A549 (cell line): Measurements from ENCODE around the gene PLEKHM2.

Source experiments
- CEBPB ChIP-seq, 2 experiments: fragments of >200 bp in 1 of 2; sonication (Bioruptor Twin) in 1 of 2; formaldehyde crosslinking in 1 of 2; IDR thresholded peaks; 2 replicates each; pipeline ENCODE4 v1.6.1; 2012 to 2016
- FOSB ChIP-seq: fragments of 250-450 bp; sonication (Bioruptor Pico); IDR thresholded peaks from 2 replicates; pipeline ENCODE4 v1.5.0; 2020; ENCODE audit warnings: mild to moderate bottlenecking, moderate library complexity
- FOSL2 ChIP-seq, 2 experiments: fragments of 450-650 bp in 1 of 2; fragments of >200 bp in 1 of 2; sonication (Bioruptor Twin) in 1 of 2; formaldehyde crosslinking; IDR thresholded peaks; 2 replicates each; pipeline versions ENCODE4 v1.5.0 to v1.6.1; 2016 to 2020; ENCODE audit warnings: mild to moderate bottlenecking in 1 of 2, moderate library complexity in 1 of 2
- HOXB5 ChIP-seq: fragments of 250-450 bp; sonication (Bioruptor Pico); IDR thresholded peaks from 2 replicates; pipeline ENCODE4 v1.5.0; 2020; ENCODE audit warnings: mild to moderate bottlenecking, moderate library complexity
- MAFK ChIP-seq: fragments of 450-650 bp; IDR thresholded peaks from 2 replicates; pipeline ENCODE4 v1.6.1; 2014; ENCODE audit not compliant: partially characterized antibody
- POLR2A ChIP-seq: IDR thresholded peaks from 2 replicates; pipeline ENCODE4 v1.6.1; 2012; ENCODE audit warnings: mild to moderate bottlenecking, low read length
- RAD21 ChIP-seq, 2 experiments: fragments of >200 bp in 1 of 2; sonication (Bioruptor Twin) in 1 of 2; formaldehyde crosslinking in 1 of 2; IDR thresholded peaks in 1 of 2; conservative IDR thresholded peaks in 1 of 2; 2 replicates in 1 of 2; 3 replicates in 1 of 2; pipeline ENCODE4 v1.6.1; 2012 to 2018; ENCODE audit warnings: inconsistent platforms in 1 of 2
- RNF2 ChIP-seq: fragments of 200-600 bp; sonication (generic); IDR thresholded peaks from 2 replicates; pipeline ENCODE4 v1.6.1; 2016; ENCODE audit warnings: low read depth, mild to moderate bottlenecking, antibody characterized with exemption, moderate library complexity, borderline replicate concordance
- SMC3 ChIP-seq: fragments of >200 bp; sonication (Bioruptor Twin); formaldehyde crosslinking; IDR thresholded peaks from 3 replicates; pipeline ENCODE4 v1.6.1; 2018; ENCODE audit warnings: inconsistent platforms
- TF ChIP-seq, protein P1 (sequence below): fragments of >200 bp; sonication (Bioruptor Twin); formaldehyde crosslinking; IDR thresholded peaks from 3 replicates; pipeline ENCODE4 v1.5.1; 2016

DNA sequence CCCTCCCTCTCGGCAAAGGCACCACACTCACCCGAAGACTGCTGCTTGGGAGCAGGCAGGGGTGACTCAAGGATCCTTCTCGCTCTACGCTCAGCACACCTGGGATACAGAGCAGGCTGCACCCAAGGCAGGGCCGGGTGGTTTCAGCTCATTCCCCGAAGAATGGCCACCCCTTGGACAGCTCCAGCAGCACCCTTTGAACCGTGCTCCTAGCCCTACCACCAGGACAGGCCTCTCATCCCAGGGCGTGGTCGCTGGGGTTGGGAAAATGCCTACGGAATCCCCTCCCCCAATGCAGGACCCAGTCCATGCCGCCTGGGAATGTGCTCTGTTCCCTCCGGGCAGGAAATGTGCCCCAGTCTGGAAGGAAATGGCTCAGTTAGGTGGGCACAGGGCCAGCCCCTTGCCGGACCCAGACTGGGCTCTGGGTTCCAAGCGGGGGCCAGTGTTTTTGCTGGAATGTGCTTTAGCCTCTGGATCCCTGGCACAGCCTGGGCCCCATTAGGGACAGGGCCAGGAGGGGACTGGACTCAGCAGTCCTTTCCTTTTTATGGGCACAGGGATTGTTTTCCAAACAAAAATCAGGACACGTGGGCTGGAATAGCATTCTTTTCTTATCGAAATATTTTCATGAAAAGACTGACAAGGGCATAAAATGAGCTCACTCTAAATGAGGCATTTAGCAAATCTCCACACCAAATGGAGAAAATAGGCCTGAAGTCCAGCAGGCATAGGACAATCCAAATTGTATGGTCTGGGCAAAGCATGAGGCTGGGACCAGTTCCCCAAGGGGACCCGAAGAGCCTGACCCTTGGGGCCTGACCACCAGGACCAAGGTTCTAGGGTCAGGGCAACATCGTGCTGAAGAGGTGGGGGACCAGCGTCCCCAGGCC lies 65.5 kb downstream of the PLEKHM2 start:
- TF ChIP-seq RNF2, result no peak
- TF ChIP-seq FOSL2 (IDR thresholded peaks at IDR 0.05), result no peak
- no peak for TF ChIP-seq FOSL2 (CRISPR knock-in tag; IDR thresholded peaks at IDR 0.05)
- TF ChIP-seq, protein P1, sequence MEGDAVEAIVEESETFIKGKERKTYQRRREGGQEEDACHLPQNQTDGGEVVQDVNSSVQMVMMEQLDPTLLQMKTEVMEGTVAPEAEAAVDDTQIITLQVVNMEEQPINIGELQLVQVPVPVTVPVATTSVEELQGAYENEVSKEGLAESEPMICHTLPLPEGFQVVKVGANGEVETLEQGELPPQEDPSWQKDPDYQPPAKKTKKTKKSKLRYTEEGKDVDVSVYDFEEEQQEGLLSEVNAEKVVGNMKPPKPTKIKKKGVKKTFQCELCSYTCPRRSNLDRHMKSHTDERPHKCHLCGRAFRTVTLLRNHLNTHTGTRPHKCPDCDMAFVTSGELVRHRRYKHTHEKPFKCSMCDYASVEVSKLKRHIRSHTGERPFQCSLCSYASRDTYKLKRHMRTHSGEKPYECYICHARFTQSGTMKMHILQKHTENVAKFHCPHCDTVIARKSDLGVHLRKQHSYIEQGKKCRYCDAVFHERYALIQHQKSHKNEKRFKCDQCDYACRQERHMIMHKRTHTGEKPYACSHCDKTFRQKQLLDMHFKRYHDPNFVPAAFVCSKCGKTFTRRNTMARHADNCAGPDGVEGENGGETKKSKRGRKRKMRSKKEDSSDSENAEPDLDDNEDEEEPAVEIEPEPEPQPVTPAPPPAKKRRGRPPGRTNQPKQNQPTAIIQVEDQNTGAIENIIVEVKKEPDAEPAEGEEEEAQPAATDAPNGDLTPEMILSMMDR, result no peak
- no peak for TF ChIP-seq POLR2A
- no peak for TF ChIP-seq RAD21 (conservative IDR thresholded peaks at IDR 0.05 in 1 of 2, IDR thresholded peaks at IDR 0.05 in 1 of 2)
- no peak for TF ChIP-seq SMC3
- TF ChIP-seq HOXB5 (CRISPR knock-in tag), result no peak
- TF ChIP-seq CEBPB (IDR thresholded peaks at IDR 0.05), result no peak
- no peak for TF ChIP-seq FOSB
- no peak for TF ChIP-seq MAFK
